ENCODE measurements around the gene ZSCAN16.

The ZSCAN16 gene

GRCh38 chr6:28165563-28165962, 41.2 kb downstream of the ZSCAN16 start:
- Histone ChIP-seq H3K36me3 (replicated peaks; ENCODE audit: insufficient read depth, low read length) (no peaks in the 10 kb centered on the region), H3F3A (ENCODE audit: insufficient read depth, low read length) (peaks cover 8% of the 10 kb centered on the region; the same call in 1 of the 2 replicates), H3K27me3 (replicated peaks; ENCODE audit: insufficient read depth, low read length) (no peaks in the 10 kb centered on the region), H3K4me3 (ENCODE audit: low read length) (no peak overlapping the region), H3K9me2 (replicated peaks; ENCODE audit: insufficient read depth, low read length) (no peaks in the 10 kb centered on the region), H2AFZ (ENCODE audit: low read length) (no peak overlapping the region), H3K9ac (ENCODE audit: low read length) (no peak overlapping the region), H3K27ac (ENCODE audit: low read length) (no peak overlapping the region), H3K9me3 (replicated peaks; ENCODE audit: insufficient read depth, low read length) (no peaks in the 10 kb centered on the region), H3K4me1 (ENCODE audit: low read length) (no peaks in the 10 kb centered on the region), H3K4me2 (ENCODE audit: low read depth, low read length) (no peak overlapping the region), H4K20me1 (ENCODE audit: insufficient read depth, low read length) (no peaks in the 10 kb centered on the region), H3K79me2 (ENCODE audit: low read length) (no peaks in the 10 kb centered on the region)
- TF ChIP-seq CTCF (IDR thresholded peaks at IDR 0.05; ENCODE audit: low read length): no peak
- no peak for TF ChIP-seq EZH2 (optimal IDR thresholded peaks at IDR 0.05; ENCODE audit: low read depth, low read length)
- TF ChIP-seq EZH2phosphoT487 (IDR thresholded peaks at IDR 0.05; ENCODE audit: low read length): no peak
- DNase-seq: no peak

GRCh38 chr6:28167068-28167467, 42.7 kb downstream of the ZSCAN16 start:
- no peak overlapping the region for H2AFZ ChIP-seq (ENCODE audit: low read length)
- H3K9ac ChIP-seq (ENCODE audit: low read length): no peak overlapping the region
- no peak overlapping the region for H3K27ac ChIP-seq (ENCODE audit: low read length)
- H3K9me3 ChIP-seq (replicated peaks; ENCODE audit: insufficient read depth, low read length): no peaks in the 10 kb centered on the region
- H4K20me1 ChIP-seq (ENCODE audit: insufficient read depth, low read length): no peaks in the 10 kb centered on the region
- no peak overlapping the region for H3K4me3 ChIP-seq (ENCODE audit: low read length)
- no peaks in the 10 kb centered on the region for H3K79me2 ChIP-seq (ENCODE audit: low read length)
- no peaks in the 10 kb centered on the region for H3K4me1 ChIP-seq (ENCODE audit: low read length)
- DNase-seq: no peak
- H3K4me2 ChIP-seq (ENCODE audit: low read depth, low read length): no peak overlapping the region
- no peaks in the 10 kb centered on the region for H3F3A ChIP-seq (ENCODE audit: insufficient read depth, low read length)
- no peaks in the 10 kb centered on the region for H3K9me2 ChIP-seq (replicated peaks; ENCODE audit: insufficient read depth, low read length)
- TF ChIP-seq EZH2phosphoT487 (IDR thresholded peaks at IDR 0.05; ENCODE audit: low read length) (no peak), CTCF (IDR thresholded peaks at IDR 0.05; ENCODE audit: low read length) (no peak), EZH2 (optimal IDR thresholded peaks at IDR 0.05; ENCODE audit: low read depth, low read length) (no peak)
- H3K36me3 ChIP-seq (replicated peaks; ENCODE audit: insufficient read depth, low read length): no peaks in the 10 kb centered on the region
- no peaks in the 10 kb centered on the region for H3K27me3 ChIP-seq (replicated peaks; ENCODE audit: insufficient read depth, low read length)

GRCh38 chr6:28167926-28168325, 43.5 kb downstream of the ZSCAN16 start:
- no peak overlapping the region for H3K4me2 ChIP-seq (ENCODE audit: low read depth, low read length)
- no peaks in the 10 kb centered on the region for H3K9me3 ChIP-seq (replicated peaks; ENCODE audit: insufficient read depth, low read length)
- no peaks in the 10 kb centered on the region for H4K20me1 ChIP-seq (ENCODE audit: insufficient read depth, low read length)
- H3K27ac ChIP-seq (ENCODE audit: low read length): no peak overlapping the region
- DNase-seq: no peak
- no peaks in the 10 kb centered on the region for H3K4me1 ChIP-seq (ENCODE audit: low read length)
- H3K79me2 ChIP-seq (ENCODE audit: low read length): no peaks in the 10 kb centered on the region
- H3K27me3 ChIP-seq (replicated peaks; ENCODE audit: insufficient read depth, low read length): no peaks in the 10 kb centered on the region
- H3K4me3 ChIP-seq (ENCODE audit: low read length): no peak overlapping the region
- TF ChIP-seq EZH2phosphoT487 (IDR thresholded peaks at IDR 0.05; ENCODE audit: low read length) (no peak), CTCF (IDR thresholded peaks at IDR 0.05; ENCODE audit: low read length) (no peak)
- H3K36me3 ChIP-seq (replicated peaks; ENCODE audit: insufficient read depth, low read length): no peaks in the 10 kb centered on the region
- H3K9ac ChIP-seq (ENCODE audit: low read length): no peak overlapping the region
- H3K9me2 ChIP-seq (replicated peaks; ENCODE audit: insufficient read depth, low read length): no peaks in the 10 kb centered on the region
- no peaks in the 10 kb centered on the region for H3F3A ChIP-seq (ENCODE audit: insufficient read depth, low read length)
- no peak overlapping the region for H2AFZ ChIP-seq (ENCODE audit: low read length)
